ENCODE data around the gene MCCC2. TPM values are rescaled to one million over a fixed set of nuclear protein-coding genes. Genes with fewer than 3 reads are reported as not detected.

MCCC2 gene
- total and polyA plus RNA-seq, 2 of the 13 experiments (the other 11 are each of a cell fraction or from before 2014, with no cell fraction given): 44.8 to 83.6 TPM

DNA sequence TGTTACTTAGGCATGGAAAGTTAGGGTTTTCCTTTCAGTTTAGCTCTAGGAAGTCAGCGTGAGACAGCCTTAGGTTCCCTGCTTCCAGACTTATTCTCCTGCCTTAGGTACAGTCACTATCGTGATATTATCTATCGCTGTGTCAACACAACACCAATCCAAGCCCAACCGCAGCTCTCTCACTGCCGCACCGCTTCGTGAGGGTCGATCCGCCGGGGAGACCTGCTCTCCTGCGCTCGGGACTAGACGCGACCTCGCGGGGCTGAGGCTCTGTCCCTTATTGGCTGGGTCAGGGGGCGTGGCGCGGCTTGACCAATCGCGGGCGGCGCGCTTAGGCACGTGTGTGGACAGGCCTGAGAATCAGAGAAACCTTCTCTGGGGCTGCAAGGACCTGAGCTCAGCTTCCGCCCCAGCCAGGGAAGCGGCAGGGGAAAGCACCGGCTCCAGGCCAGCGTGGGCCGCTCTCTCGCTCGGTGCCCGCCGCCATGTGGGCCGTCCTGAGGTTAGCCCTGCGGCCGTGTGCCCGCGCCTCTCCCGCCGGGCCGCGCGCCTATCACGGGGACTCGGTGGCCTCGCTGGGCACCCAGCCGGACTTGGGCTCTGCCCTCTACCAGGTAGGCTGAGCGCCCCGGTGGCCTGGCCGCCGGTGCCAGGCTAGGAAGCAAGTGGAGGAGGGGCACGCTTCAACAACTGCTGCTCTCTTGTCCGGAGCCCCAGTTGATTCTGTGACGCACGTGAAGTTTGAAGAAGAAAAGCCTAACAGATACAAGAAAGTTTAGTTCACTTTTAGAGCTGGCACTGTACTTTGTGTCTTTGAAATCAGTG, at the start of gene MCCC2 (continued):
- peak; percentile 30; the same call in 1 of the 2 replicates for TF ChIP-seq ZNF362 (CRISPR knock-in tag; IDR thresholded peaks at IDR 0.05; ENCODE audit: borderline replicate concordance)
- TF ChIP-seq NFIB (CRISPR knock-in tag; IDR thresholded peaks at IDR 0.05; ENCODE audit: borderline replicate concordance): no peak
- TF ChIP-seq PRMT3 (CRISPR knock-in tag; IDR thresholded peaks at IDR 0.05; ENCODE audit: borderline replicate concordance, low read depth): no peak; the same call in 1 of the 2 replicates
- TF ChIP-seq BHLHE40 (IDR thresholded peaks at IDR 0.05; ENCODE audit: low read length): peak; percentile 91
- TF ChIP-seq MTF1 (CRISPR knock-in tag; IDR thresholded peaks at IDR 0.05): no peak
- no peak for TF ChIP-seq ZNF20 (CRISPR knock-in tag; IDR thresholded peaks at IDR 0.05)
- 0 out of 2 replicates have a peak, but pooled peaks have one; percentile 34 for TF ChIP-seq ZNF615 (CRISPR knock-in tag; IDR thresholded peaks at IDR 0.05; ENCODE audit: borderline replicate concordance)
- TF ChIP-seq ZNF44 (CRISPR knock-in tag; IDR thresholded peaks at IDR 0.05): no peak
- peak; percentile 90 for TF ChIP-seq KMT2B (CRISPR knock-in tag; IDR thresholded peaks at IDR 0.05)
- peak; percentile 98 for TF ChIP-seq RBFOX2 (IDR thresholded peaks at IDR 0.05; ENCODE audit: low read depth, low read length)
- TF ChIP-seq ZFP36 (IDR thresholded peaks at IDR 0.05; ENCODE audit: borderline replicate concordance, low read depth, low read length, partially characterized antibody): no peak
- peak; percentile 74 for TF ChIP-seq KMT2A (CRISPR knock-in tag; IDR thresholded peaks at IDR 0.05)
- TF ChIP-seq DPF2 (CRISPR knock-in tag; IDR thresholded peaks at IDR 0.05; ENCODE audit: borderline replicate concordance, low read depth): 0 out of 2 replicates have a peak, but pooled peaks have one; percentile 45
- TF ChIP-seq KDM6A (CRISPR knock-in tag; IDR thresholded peaks at IDR 0.05; ENCODE audit: low read depth): no peak
- TF ChIP-seq SRSF4 (IDR thresholded peaks at IDR 0.05; ENCODE audit: low read depth, low read length, poor library complexity, severe bottlenecking): no peak
- peak; percentile 73; the same call in 1 of the 2 replicates for TF ChIP-seq ZC3H13 (CRISPR knock-in tag; IDR thresholded peaks at IDR 0.05)
- TF ChIP-seq GATAD2A (CRISPR knock-in tag; IDR thresholded peaks at IDR 0.05): no peak
- 0 out of 2 replicates have a peak, but pooled peaks have one; percentile 78 for TF ChIP-seq PAX8 (CRISPR knock-in tag; IDR thresholded peaks at IDR 0.05; ENCODE audit: borderline replicate concordance)
- TF ChIP-seq CCDC6 (CRISPR knock-in tag; IDR thresholded peaks at IDR 0.05): peak; percentile 84; the same call in 1 of the 2 replicates
- TF ChIP-seq, protein P1, sequence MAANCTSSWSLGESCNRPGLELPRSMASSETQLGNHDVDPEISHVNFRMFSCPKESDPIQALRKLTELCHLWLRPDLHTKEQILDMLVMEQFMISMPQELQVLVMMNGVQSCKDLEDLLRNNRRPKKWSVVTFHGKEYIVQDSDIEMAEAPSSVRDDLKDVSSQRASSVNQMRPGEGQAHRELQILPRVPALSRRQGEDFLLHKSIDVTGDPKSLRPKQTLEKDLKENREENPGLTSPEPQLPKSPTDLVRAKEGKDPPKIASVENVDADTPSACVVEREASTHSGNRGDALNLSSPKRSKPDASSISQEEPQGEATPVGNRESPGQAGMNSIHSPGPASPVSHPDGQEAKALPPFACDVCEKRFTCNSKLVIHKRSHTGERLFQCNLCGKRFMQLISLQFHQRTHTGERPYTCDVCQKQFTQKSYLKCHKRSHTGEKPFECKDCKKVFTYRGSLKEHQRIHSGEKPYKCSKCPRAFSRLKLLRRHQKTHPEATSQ (CRISPR knock-in tag; IDR thresholded peaks at IDR 0.05; ENCODE audit: borderline replicate concordance): no peak; the same call in 1 of the 2 replicates
- peak; percentile 89; the same call in 1 of the 2 replicates for TF ChIP-seq KDM5B (CRISPR knock-in tag; IDR thresholded peaks at IDR 0.05; ENCODE audit: borderline replicate concordance)
- TF ChIP-seq U2AF1 (optimal IDR thresholded peaks at IDR 0.05; ENCODE audit: low read depth, low read length): no peak
- peak; percentile 72 for TF ChIP-seq MNT (IDR thresholded peaks at IDR 0.05)
- no peak; the same call in 1 of the 2 replicates for TF ChIP-seq ZNF740 (CRISPR knock-in tag; IDR thresholded peaks at IDR 0.05)

All from HepG2 (cell line).